Mesenchymal stem cell (in vitro differentiated cells and primary cell): Measurements from ENCODE around the gene RABGEF1.

Experiments used
- DNase-seq: peaks from one replicate; pipeline ENCODE4 v3.0.0-alpha.2; 2013
- H2AFZ ChIP-seq: one replicate; pipeline ENCODE4 v1.6.1; 2013; ENCODE audit warnings: low read depth, mild to moderate bottlenecking, control low read depth, inconsistent platforms, low read length, moderate library complexity
- H2AK5ac ChIP-seq: 2 replicates; pipeline ENCODE4 v1.6.1; 2013; ENCODE audit warnings: low read length, moderate library complexity, mild to moderate bottlenecking, inconsistent platforms; ENCODE audit not compliant: severe bottlenecking
- H2BK120ac ChIP-seq: one replicate; pipeline ENCODE4 v1.6.1; 2013; ENCODE audit warnings: low read depth, mild to moderate bottlenecking, inconsistent platforms, low read length, moderate library complexity
- H2BK12ac ChIP-seq, 2 experiments: one replicate each; pipeline ENCODE4 v1.6.1; 2013; ENCODE audit warnings: inconsistent platforms in 2 of 2, low read length in 2 of 2, mild to moderate bottlenecking in 2 of 2, moderate library complexity in 2 of 2, control low read depth in 1 of 2
- H2BK15ac ChIP-seq: one replicate; pipeline ENCODE4 v1.6.1; 2013; ENCODE audit warnings: mild to moderate bottlenecking, low read depth, inconsistent platforms; ENCODE audit not compliant: poor library complexity, severe bottlenecking
- H2BK5ac ChIP-seq: 2 replicates; pipeline ENCODE4 v1.6.1; 2013; ENCODE audit warnings: low read depth, mild to moderate bottlenecking, low read length, control low read depth, inconsistent platforms; ENCODE audit not compliant: poor library complexity, severe bottlenecking
- H3K14ac ChIP-seq, 2 experiments: one replicate each; pipeline ENCODE4 v1.6.1; 2013; ENCODE audit warnings: inconsistent platforms in 2 of 2, low read length in 2 of 2, control low read depth in 1 of 2, mild to moderate bottlenecking in 1 of 2, moderate library complexity in 1 of 2
- H3K18ac ChIP-seq, 2 experiments: one replicate each; pipeline ENCODE4 v1.6.1; 2013; ENCODE audit warnings: inconsistent platforms in 2 of 2, low read length in 2 of 2, control low read depth in 1 of 2, low read depth in 1 of 2, mild to moderate bottlenecking in 1 of 2
- H3K23ac ChIP-seq, 2 experiments: one replicate each; pipeline ENCODE4 v1.6.1; 2013; ENCODE audit warnings: inconsistent platforms in 2 of 2, low read length in 2 of 2, mild to moderate bottlenecking in 2 of 2, moderate library complexity in 2 of 2, control low read depth in 1 of 2
- H3K27ac ChIP-seq: 2 replicates; pipeline ENCODE4 v1.5.1; 2013; ENCODE audit warnings: mild to moderate bottlenecking, moderate library complexity, low read length, control low read depth, inconsistent platforms; ENCODE audit not compliant: poor library complexity, severe bottlenecking
- H3K27me3 ChIP-seq, 2 experiments: 2 replicates each; pipeline versions ENCODE4 v1.6.1 to v1.7.0; 2013; ENCODE audit warnings: low read length in 2 of 2, mild to moderate bottlenecking in 2 of 2, moderate library complexity in 2 of 2, control low read depth in 1 of 2, inconsistent platforms in 1 of 2; ENCODE audit not compliant: control insufficient read depth in 1 of 2, insufficient read depth in 1 of 2
- H3K36me3 ChIP-seq, 2 experiments: 2 replicates each; pipeline versions ENCODE4 v1.6.1 to v1.7.0; 2013; ENCODE audit warnings: low read length in 2 of 2, control low read depth in 1 of 2, inconsistent platforms in 1 of 2, low read depth in 1 of 2, mild to moderate bottlenecking in 1 of 2; ENCODE audit not compliant: insufficient read depth in 2 of 2, control insufficient read depth in 1 of 2
- H3K4ac ChIP-seq, 2 experiments: one replicate each; pipeline ENCODE4 v1.6.1; 2013; ENCODE audit warnings: inconsistent platforms in 2 of 2, low read length in 2 of 2, mild to moderate bottlenecking in 2 of 2, moderate library complexity in 2 of 2, control low read depth in 1 of 2, low read depth in 1 of 2
- H3K4me1 ChIP-seq: 2 replicates; pipeline ENCODE4 v1.6.1; 2013; ENCODE audit warnings: low read depth, low read length, control low read depth; ENCODE audit not compliant: control insufficient read depth, insufficient read depth
- H3K4me2 ChIP-seq: 2 replicates; pipeline ENCODE4 v1.6.1; 2013; ENCODE audit warnings: low read length, mild to moderate bottlenecking, inconsistent platforms; ENCODE audit not compliant: poor library complexity, severe bottlenecking
- H3K4me3 ChIP-seq, 2 experiments: 2 replicates each; pipeline versions ENCODE4 v1.5.1 to v1.7.0; 2013; ENCODE audit warnings: low read length in 2 of 2, mild to moderate bottlenecking in 2 of 2, control low read depth in 1 of 2, low read depth in 1 of 2; ENCODE audit not compliant: insufficient read depth in 1 of 2
- H3K79me1 ChIP-seq: replicated peaks from 2 replicates; pipeline ENCODE4 v1.6.1; 2013; ENCODE audit warnings: mild to moderate bottlenecking, control low read depth, low read length, inconsistent platforms; ENCODE audit not compliant: poor library complexity, severe bottlenecking
- H3K9ac ChIP-seq: 2 replicates; pipeline ENCODE4 v1.7.0; 2013; ENCODE audit warnings: mild to moderate bottlenecking, low read length, moderate library complexity
- H3K9me3 ChIP-seq: 2 replicates; pipeline ENCODE4 v1.7.0; 2013; ENCODE audit warnings: mild to moderate bottlenecking, low read length; ENCODE audit not compliant: control insufficient read depth
- H4K8ac ChIP-seq: one replicate; pipeline ENCODE4 v1.6.1; 2013; ENCODE audit warnings: inconsistent platforms, mild to moderate bottlenecking, low read length, moderate library complexity
- H4K91ac ChIP-seq: one replicate; pipeline ENCODE4 v1.6.1; 2013; ENCODE audit warnings: mild to moderate bottlenecking, low read length, inconsistent platforms
- WGBS: methylation state at CpG from one replicate; pipeline ENCODE4 v1.1.7; 2013; ENCODE audit warnings: mixed read lengths; 5-methylcytosine and 5-hydroxymethylcytosine counted together

RABGEF1 gene

DNA sequence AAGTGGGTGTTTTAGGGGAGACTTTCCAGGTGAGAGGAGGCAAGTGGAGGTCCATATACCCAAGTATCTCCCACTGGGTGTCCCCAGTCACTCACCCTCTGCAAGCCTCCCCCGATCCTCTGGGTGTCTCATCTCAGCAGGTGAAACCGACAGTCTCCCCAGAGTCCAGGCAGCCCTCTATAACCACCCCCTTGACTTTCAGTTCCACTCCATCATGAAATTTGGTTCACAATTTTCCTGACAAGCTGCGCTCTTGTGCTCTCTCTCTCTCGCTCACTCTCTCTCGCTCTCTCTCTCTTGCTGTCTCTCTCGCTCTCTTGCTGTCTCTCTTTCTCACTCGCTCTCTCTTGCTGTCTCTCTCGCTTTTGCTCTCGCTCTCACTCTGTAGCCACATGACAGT is 8.1 kb upstream of the RABGEF1 start:
- Histone ChIP-seq H3K23ac (no peak overlapping the region), H3K9me3 (peaks cover 15% of the 10 kb centered on the region), H3K27ac (no peak overlapping the region), H3K4me1 (no peaks in the 10 kb centered on the region), H3K79me1 (peaks cover 9% of the 10 kb centered on the region), H2BK15ac (no peak overlapping the region), H3K18ac (no peak overlapping the region), H4K8ac (no peak overlapping the region), H3K27me3 (no peaks in the 10 kb centered on the region), H4K91ac (no peak overlapping the region), H2BK12ac (no peak overlapping the region), H3K14ac (no peak overlapping the region), H2BK120ac (no peak overlapping the region), H3K4me3 (no peak overlapping the region), H2AK5ac (no peak overlapping the region), H2AFZ (no peak overlapping the region), H3K9ac (no peak overlapping the region), H3K36me3 (peaks cover 29 to 75% of the 10 kb centered on the region in 2 experiments), H2BK5ac (no peak overlapping the region), H3K4ac (no peak overlapping the region), H3K4me2 (no peak overlapping the region)
- no peak for DNase-seq
- 97% methylated on average over 9 of the region's 9 CpGs for WGBS

DNA sequence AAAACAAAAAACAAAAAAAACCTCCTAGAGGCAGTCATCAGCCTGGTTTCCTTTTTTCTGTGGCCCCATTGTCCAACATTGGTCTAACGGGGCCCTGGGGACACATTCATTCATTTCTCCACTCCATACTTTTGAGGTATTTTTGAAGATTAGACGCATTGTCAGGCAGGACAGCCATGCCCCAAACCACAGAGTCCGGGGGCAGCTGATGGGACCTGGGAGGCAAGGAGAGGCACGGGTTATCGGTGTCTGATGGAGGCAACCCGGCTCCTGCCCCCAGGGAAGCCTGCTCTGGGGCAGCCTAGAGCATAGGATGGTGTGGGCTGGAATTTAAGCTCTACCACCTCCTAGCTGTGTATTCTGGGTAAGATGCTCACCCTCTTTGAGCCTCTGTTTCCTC is 6.5 kb upstream of the RABGEF1 start:
- WGBS = 96% methylated on average over 6 of the region's 6 CpGs
- Histone ChIP-seq H4K8ac (no peak overlapping the region), H2BK15ac (no peak overlapping the region), H3K4me1 (peaks cover 4% of the 10 kb centered on the region), H4K91ac (no peak overlapping the region), H3K4me2 (no peak overlapping the region), H2AK5ac (no peak overlapping the region), H3K27ac (no peak overlapping the region), H3K79me1 (peaks cover 9% of the 10 kb centered on the region), H3K27me3 (no peaks in the 10 kb centered on the region), H3K23ac (no peak overlapping the region), H2BK12ac (no peak overlapping the region), H3K9ac (no peak overlapping the region), H3K14ac (no peak overlapping the region), H3K36me3 (peaks cover 25 to 62% of the 10 kb centered on the region in 2 experiments), H2AFZ (no peak overlapping the region), H2BK5ac (no peak overlapping the region), H3K4ac (no peak overlapping the region), H2BK120ac (no peak overlapping the region), H3K9me3 (peaks cover 15% of the 10 kb centered on the region), H3K4me3 (no peak overlapping the region), H3K18ac (no peak overlapping the region)
- DNase-seq = no peak

DNA sequence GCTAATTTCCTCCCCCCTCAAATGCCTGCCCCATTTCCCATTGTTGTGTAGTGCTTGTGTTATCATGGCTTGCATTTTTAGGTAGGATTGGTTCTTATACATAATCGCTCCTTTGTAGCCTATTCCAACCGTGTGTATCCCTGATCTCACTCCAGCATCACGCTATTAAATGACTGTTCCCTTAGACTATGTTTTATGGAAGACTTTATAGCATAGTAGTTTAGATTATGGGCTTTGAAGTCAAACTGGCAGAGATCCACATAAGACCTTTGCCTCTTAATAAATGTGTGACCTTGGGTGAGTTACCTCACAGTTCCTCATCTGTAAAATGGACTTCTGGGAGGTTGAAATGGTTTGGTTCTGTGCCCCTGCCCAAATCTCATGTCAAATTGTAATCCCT is 5.4 kb upstream of the RABGEF1 start:
- Histone ChIP-seq H2BK120ac (no peak overlapping the region), H2BK5ac (no peak overlapping the region), H4K8ac (no peak overlapping the region), H3K4me1 (peaks cover 4% of the 10 kb centered on the region), H3K4ac (no peak overlapping the region), H4K91ac (no peak overlapping the region), H3K27ac (no peak overlapping the region), H3K18ac (no peak overlapping the region), H3K9ac (no peak overlapping the region), H2AFZ (no peak overlapping the region), H3K36me3 (peaks cover 18 to 51% of the 10 kb centered on the region in 2 experiments), H3K79me1 (peaks cover 9% of the 10 kb centered on the region), H3K4me3 (no peak overlapping the region), H2BK15ac (no peak overlapping the region), H3K4me2 (no peak overlapping the region), H3K14ac (no peak overlapping the region), H2AK5ac (no peak overlapping the region), H3K23ac (no peak overlapping the region), H2BK12ac (no peak overlapping the region), H3K9me3 (peaks cover 15% of the 10 kb centered on the region), H3K27me3 (no peaks in the 10 kb centered on the region)
- WGBS = no CpG with 5 or more reads among the region's 3 CpGs
- no peak for DNase-seq

DNA sequence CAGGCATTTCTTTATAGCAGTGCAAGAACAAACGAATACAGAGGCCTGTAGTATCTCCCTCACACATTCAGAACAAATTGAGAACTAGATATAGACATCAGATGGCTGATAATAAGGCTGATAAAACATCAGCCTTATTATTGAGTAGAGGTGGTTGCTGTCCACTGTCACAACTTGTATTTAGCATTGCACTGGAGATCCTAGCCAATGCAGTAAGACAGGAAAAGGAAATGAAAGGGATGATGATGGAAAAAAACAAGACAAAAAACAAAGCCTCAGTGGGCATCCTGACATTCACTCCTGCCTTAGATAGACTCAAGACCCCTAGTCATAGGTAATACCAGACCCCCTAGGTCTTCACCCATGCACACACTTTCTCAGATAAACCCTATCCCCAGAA is 4.7 kb upstream of the RABGEF1 start:
- no peak overlapping the region for H3K23ac ChIP-seq
- H4K91ac ChIP-seq = no peak overlapping the region
- no peak overlapping the region for H3K9ac ChIP-seq
- no peak overlapping the region for H4K8ac ChIP-seq
- H3K14ac ChIP-seq = no peak overlapping the region
- H2BK15ac ChIP-seq = no peak overlapping the region
- no peak overlapping the region for H3K4me2 ChIP-seq
- no peak overlapping the region for H2BK120ac ChIP-seq
- H3K27me3 ChIP-seq = no peaks in the 10 kb centered on the region
- no peak overlapping the region for H3K27ac ChIP-seq
- H2BK5ac ChIP-seq = no peak overlapping the region
- no peak overlapping the region for H3K4ac ChIP-seq
- no peak overlapping the region for H2AK5ac ChIP-seq
- no peak overlapping the region for H2AFZ ChIP-seq
- no peak for DNase-seq
- H2BK12ac ChIP-seq = no peak overlapping the region
- H3K36me3 ChIP-seq = peaks cover 20 to 45% of the 10 kb centered on the region in 2 experiments
- peaks cover 7% of the 10 kb centered on the region for H3K79me1 ChIP-seq
- peaks cover 15% of the 10 kb centered on the region for H3K9me3 ChIP-seq
- peaks cover 4% of the 10 kb centered on the region for H3K4me1 ChIP-seq
- H3K4me3 ChIP-seq = no peak overlapping the region
- no peak overlapping the region for H3K18ac ChIP-seq
- no CpG with 5 or more reads among the region's 1 CpG for WGBS
